ENCODE measurements around the gene GSTA4.
"Not testable (repeated sequence)": the region's sequence is repeated elsewhere in the genome, so short reads cannot be mapped to it uniquely, and the experiment has no call there.

Gene GSTA4

GRCh38 chr6:52966101-52966500 is 29.0 kb downstream of the GSTA4 start:
- no peak overlapping the region for H3K4me3 ChIP-seq (ENCODE audit: control insufficient read depth, low read depth, low read length)
- TF ChIP-seq CTCF (conservative IDR thresholded peaks at IDR 0.05; ENCODE audit: control insufficient read depth, insufficient read depth, low read depth, low read length) = no peak
- no peak for DNase-seq (ENCODE audit: low read depth)

GRCh38 chr6:52965380-52965779 is 29.7 kb downstream of the GSTA4 start:
- no peak for TF ChIP-seq CTCF (conservative IDR thresholded peaks at IDR 0.05; ENCODE audit: control insufficient read depth, insufficient read depth, low read depth, low read length)
- no peak overlapping the region for H3K4me3 ChIP-seq (ENCODE audit: control insufficient read depth, low read depth, low read length)

GRCh38 chr6:52964318-52964717 is 30.8 kb downstream of the GSTA4 start:
- TF ChIP-seq CTCF (conservative IDR thresholded peaks at IDR 0.05; ENCODE audit: control insufficient read depth, insufficient read depth, low read depth, low read length) = no peak
- no peak for DNase-seq (ENCODE audit: low read depth)
- no peak overlapping the region for H3K4me3 ChIP-seq (ENCODE audit: control insufficient read depth, low read depth, low read length)

More at GRCh38 chr6:52965380-52965779, 29.7 kb downstream of the GSTA4 start:
- DNase-seq (ENCODE audit: low read depth) = no peak

- no peak overlapping the region for H3K4me3 ChIP-seq (ENCODE audit: control insufficient read depth, low read depth, low read length)
- no peak for TF ChIP-seq CTCF (conservative IDR thresholded peaks at IDR 0.05; ENCODE audit: control insufficient read depth, insufficient read depth, low read depth, low read length)
- no peak for DNase-seq (ENCODE audit: low read depth)
Measured at GRCh38 chr6:52962701-52963100, 32.4 kb downstream of the GSTA4 start.

- not testable (repeated sequence) for H3K4me3 ChIP-seq (ENCODE audit: control insufficient read depth, low read depth, low read length)
Measured at GRCh38 chr6:52961022-52961421, 34.1 kb downstream of the GSTA4 start.

GRCh38 chr6:52960211-52960610 is 34.9 kb downstream of the GSTA4 start:
- not testable (repeated sequence) for DNase-seq (ENCODE audit: low read depth); H3K4me3 ChIP-seq (ENCODE audit: control insufficient read depth, low read depth, low read length)

More at GRCh38 chr6:52961022-52961421, 34.1 kb downstream of the GSTA4 start:
- not testable (repeated sequence) for DNase-seq (ENCODE audit: low read depth)

- H3K4me3 ChIP-seq (ENCODE audit: control insufficient read depth, low read depth, low read length) = no peak overlapping the region
- DNase-seq (ENCODE audit: low read depth) = no peak
- no peak for TF ChIP-seq CTCF (conservative IDR thresholded peaks at IDR 0.05; ENCODE audit: control insufficient read depth, insufficient read depth, low read depth, low read length)
Measured at GRCh38 chr6:52958546-52959255, 36.4 kb downstream of the GSTA4 start.

GRCh38 chr6:52955871-52956270 is 39.2 kb downstream of the GSTA4 start:
- no peak overlapping the region for H3K4me3 ChIP-seq (ENCODE audit: control insufficient read depth, low read depth, low read length)
- no peak for DNase-seq (ENCODE audit: low read depth)
- no peak for TF ChIP-seq CTCF (conservative IDR thresholded peaks at IDR 0.05; ENCODE audit: control insufficient read depth, insufficient read depth, low read depth, low read length)

Measured in fibroblast of mammary gland (primary cell).